ENCODE measurements around the gene DEPDC5. TPM values are rescaled to one million over a fixed set of nuclear protein-coding genes. Genes with fewer than 3 reads are reported as not detected.
A peak's percentile ranks its signal among the peaks of the same experiment; 100 is the strongest.

DEPDC5 gene
- total RNA-seq, 1 donor from 2014 or later = 13.0 TPM

DNA sequence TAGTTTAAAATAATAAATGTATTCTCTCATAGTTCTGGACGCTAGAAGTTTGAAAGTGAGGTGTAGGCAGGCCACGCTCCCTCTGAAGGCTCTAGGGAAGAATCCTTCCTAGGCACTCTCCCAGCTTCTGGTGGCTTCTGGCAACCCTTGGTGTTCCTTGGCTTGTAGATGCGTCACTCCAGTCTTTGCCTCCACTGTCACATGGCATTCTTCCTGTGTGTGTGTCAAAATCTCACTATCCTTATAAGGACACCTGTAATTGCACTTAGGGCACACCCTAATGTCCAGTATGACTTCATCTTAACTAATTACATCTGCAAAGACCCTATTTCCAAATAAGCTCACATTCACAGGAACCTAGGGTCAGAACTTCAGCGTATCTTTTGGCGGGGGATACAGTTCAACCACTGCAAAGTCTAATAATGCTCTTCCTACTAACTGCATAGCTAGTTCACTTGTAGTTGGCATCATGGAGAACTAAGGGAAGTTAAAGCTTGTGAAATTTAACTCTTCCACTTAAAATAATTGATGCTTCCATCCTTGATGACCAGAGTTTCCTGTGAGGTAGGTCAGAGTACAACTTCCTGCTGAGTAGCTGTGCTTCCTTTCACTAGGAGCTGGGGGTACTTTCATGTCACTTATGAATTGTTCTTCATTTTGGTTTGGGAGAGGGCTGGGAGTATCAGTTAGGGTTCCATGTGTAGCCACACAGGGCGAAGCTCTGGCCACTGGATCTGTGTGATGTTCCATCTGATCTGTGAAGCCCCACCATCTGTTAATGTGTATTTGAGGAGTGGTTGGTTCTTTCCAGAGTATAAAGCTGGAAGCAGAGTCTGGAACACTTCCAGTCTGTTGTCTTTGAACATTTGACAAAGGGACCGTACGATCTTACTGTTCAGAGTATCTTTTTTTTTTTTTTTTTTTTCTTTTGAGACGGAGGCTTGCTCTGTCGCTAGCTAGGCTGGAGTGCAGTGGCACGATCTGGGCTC is 201.0 kb downstream of the DEPDC5 start:
- Mint-ChIP-seq H3K4me3 (ENCODE audit: unreplicated experiment) (no peak overlapping the region), H3K9me3 (ENCODE audit: unreplicated experiment) (no peaks in the 10 kb centered on the region), H3K27ac (ENCODE audit: unreplicated experiment) (no peak overlapping the region), H3K27me3 (ENCODE audit: low read depth, unreplicated experiment) (no peaks in the 10 kb centered on the region), H3K4me1 (ENCODE audit: low read depth, unreplicated experiment) (peaks cover 31% of the 10 kb centered on the region), H3K36me3 (ENCODE audit: low read depth, unreplicated experiment) (peaks cover 14% of the 10 kb centered on the region)
- Histone ChIP-seq H3K4me1 (ENCODE audit: insufficient read depth, low read length) (peaks cover 25% of the 10 kb centered on the region), H3K4me2 (ENCODE audit: low read length) (no peak overlapping the region), H3K27me3 (ENCODE audit: insufficient read depth, low read length) (no peaks in the 10 kb centered on the region), H4K20me1 (ENCODE audit: insufficient read depth, low read length) (peaks cover 88% of the 10 kb centered on the region), H3K27ac (ENCODE audit: low read depth, low read length) (no peak overlapping the region), H3K9me3 (ENCODE audit: insufficient read depth, low read depth, low read length) (no peaks in the 10 kb centered on the region), H3K4me3 (ENCODE audit: insufficient read depth, low read depth, low read length) (no peak overlapping the region), H3K36me3 (ENCODE audit: insufficient read depth, low read length) (peaks cover 27% of the 10 kb centered on the region), H2AFZ (ENCODE audit: low read depth, low read length) (no peak overlapping the region), H3K79me2 (ENCODE audit: insufficient read depth, low read length) (peaks cover 71% of the 10 kb centered on the region), H3K9ac (ENCODE audit: low read length) (no peak overlapping the region)
- DNase-seq (ENCODE audit: low read depth) = peak; percentile 58
- FAIRE-seq = no peak
- TF ChIP-seq CTCF (IDR thresholded peaks at IDR 0.05; ENCODE audit: insufficient read depth, low read depth, low read length) = no peak
- TF ChIP-seq EZH2 (IDR thresholded peaks at IDR 0.05; ENCODE audit: insufficient read depth, low read length) = no peak

DNA sequence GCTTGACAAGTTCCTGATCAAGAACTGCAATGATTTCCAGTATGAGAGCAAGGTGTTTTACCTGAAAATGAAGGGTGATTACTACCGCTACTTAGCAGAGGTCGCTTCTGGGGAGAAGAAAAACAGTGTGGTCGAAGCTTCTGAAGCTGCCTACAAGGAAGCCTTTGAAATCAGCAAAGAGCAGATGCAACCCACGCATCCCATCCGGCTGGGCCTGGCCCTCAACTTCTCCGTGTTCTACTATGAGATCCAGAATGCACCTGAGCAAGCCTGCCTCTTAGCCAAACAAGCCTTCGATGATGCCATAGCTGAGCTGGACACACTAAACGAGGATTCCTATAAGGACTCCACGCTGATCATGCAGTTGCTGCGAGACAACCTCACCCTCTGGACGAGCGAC is 202.5 kb downstream of the DEPDC5 start:
- TF ChIP-seq CTCF (IDR thresholded peaks at IDR 0.05; ENCODE audit: insufficient read depth, low read depth, low read length) = no peak
- no peak for TF ChIP-seq EZH2 (IDR thresholded peaks at IDR 0.05; ENCODE audit: insufficient read depth, low read length)
- peaks cover 75% of the 10 kb centered on the region for H4K20me1 ChIP-seq (ENCODE audit: insufficient read depth, low read length)

More for the DNA sequence above, 202.5 kb downstream of the DEPDC5 start:
- Histone ChIP-seq H3K4me3 (ENCODE audit: insufficient read depth, low read depth, low read length) (no peak overlapping the region), H3K27ac (ENCODE audit: low read depth, low read length) (no peak overlapping the region), H3K9me3 (ENCODE audit: insufficient read depth, low read depth, low read length) (no peaks in the 10 kb centered on the region), H3K9ac (ENCODE audit: low read length) (no peak overlapping the region), H3K4me1 (ENCODE audit: insufficient read depth, low read length) (peaks cover 21% of the 10 kb centered on the region), H2AFZ (ENCODE audit: low read depth, low read length) (no peak overlapping the region), H3K4me2 (ENCODE audit: low read length) (no peak overlapping the region), H3K79me2 (ENCODE audit: insufficient read depth, low read length) (peaks cover 56% of the 10 kb centered on the region), H3K27me3 (ENCODE audit: insufficient read depth, low read length) (no peaks in the 10 kb centered on the region), H3K36me3 (ENCODE audit: insufficient read depth, low read length) (peaks cover 27% of the 10 kb centered on the region)
- DNase-seq (ENCODE audit: low read depth) (no peak), FAIRE-seq (no peak)
- Mint-ChIP-seq H3K4me1 (ENCODE audit: low read depth, unreplicated experiment) (peaks cover 28% of the 10 kb centered on the region), H3K9me3 (ENCODE audit: unreplicated experiment) (no peaks in the 10 kb centered on the region), H3K27ac (ENCODE audit: unreplicated experiment) (no peak overlapping the region), H3K36me3 (ENCODE audit: low read depth, unreplicated experiment) (peaks cover 13% of the 10 kb centered on the region), H3K27me3 (ENCODE audit: low read depth, unreplicated experiment) (no peaks in the 10 kb centered on the region), H3K4me3 (ENCODE audit: unreplicated experiment) (no peak overlapping the region)

Other genes with a start within 250 kb of the DEPDC5 start
- 31.8 and 43.2 TPM in 2 replicates for gene PISD, start 91.8 kb upstream of the DEPDC5 start, total RNA-seq
- gene PRR14L, start 3.9 kb upstream of the DEPDC5 start, total RNA-seq = 59.6 and 69.8 TPM in 2 replicates
- gene YWHAH, start 190.5 kb downstream of the DEPDC5 start, total RNA-seq = 153 and 160 TPM in 2 replicates